GM19372 (cell line): ENCODE results near the gene MUC13.

Experiments used
- ATAC-seq: cut with Tn5 transposase; IDR thresholded peaks from one replicate; pipeline ENCODE4 v1.9.1; 2021; ENCODE audit warnings: mild to moderate bottlenecking, low read depth, moderate library complexity; ENCODE audit not compliant: unreplicated experiment

MUC13 gene

DNA sequence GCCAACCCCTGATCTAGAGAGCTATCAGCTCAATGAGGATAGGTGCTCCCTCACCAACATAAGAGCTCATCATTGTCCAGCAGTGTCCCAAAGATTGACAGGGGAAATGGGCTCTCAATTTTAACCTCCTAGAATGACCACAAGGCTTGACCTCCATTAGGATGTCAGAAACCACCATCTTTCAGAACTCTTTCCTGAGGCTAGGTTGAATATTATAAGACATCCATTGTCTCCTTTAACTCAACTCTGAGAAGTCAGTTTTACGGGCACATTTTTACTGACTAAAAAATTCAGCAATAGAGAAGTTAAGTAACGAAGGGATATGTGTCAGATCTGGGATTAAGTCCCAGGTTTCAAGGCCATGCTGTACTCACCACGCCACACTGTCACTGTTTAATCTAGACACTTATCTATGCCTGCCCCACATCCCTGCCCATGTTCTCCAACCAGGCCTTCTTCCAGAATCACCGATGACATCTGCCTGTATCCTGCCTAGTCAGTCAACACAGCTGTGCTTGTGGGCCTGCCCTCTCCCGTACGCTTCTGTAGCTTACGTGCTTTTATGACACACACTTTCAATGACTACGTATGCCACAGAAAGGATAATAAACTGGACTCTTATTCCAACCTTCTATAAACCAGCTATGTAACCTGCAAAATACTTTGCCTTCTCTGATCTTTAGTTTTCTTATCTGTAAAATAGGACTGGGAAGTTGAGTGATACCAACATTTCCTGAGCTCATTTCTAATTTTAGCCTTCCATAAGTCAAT is 17.1 kb upstream of the MUC13 start:
- no peak for ATAC-seq

DNA sequence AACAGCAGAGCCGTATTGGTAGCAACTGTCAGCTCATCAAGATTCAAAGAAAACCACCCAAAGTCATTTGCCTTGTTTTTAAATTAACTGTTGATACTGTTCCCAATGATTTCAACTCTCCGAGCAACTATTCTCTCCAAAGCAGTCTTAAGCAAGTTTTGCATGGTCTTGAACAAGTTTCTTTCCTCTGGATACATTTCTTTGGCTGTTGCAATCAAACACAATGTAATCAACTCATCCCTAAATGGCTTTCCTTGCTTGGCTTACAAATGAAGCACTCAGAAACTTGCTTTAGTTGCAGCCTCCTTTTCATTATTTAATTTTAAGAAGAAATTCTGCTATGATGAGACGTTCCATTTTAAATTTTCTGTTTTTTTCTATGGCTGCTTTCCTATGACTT is 15.5 kb upstream of the MUC13 start:
- ATAC-seq: no peak

DNA sequence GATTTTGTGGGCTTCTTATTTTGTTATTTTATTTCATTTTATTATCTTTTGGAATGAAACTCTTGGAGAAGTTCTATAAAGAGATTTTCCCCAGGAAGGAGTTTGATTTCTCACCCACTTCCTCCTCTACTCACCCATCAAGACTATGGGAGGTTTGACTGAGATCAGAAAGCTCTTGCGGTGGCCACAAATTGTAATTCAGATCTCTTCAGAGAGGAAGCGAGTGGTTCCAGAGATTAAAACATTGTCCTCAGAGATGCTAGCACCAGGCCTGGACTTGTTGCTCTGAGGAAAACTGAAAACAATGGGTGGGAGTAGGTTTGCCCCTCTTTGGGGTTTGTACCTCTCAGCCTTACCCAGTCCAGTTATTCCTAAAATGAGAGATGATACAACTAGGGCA is 8.1 kb upstream of the MUC13 start:
- ATAC-seq: no peak

DNA sequence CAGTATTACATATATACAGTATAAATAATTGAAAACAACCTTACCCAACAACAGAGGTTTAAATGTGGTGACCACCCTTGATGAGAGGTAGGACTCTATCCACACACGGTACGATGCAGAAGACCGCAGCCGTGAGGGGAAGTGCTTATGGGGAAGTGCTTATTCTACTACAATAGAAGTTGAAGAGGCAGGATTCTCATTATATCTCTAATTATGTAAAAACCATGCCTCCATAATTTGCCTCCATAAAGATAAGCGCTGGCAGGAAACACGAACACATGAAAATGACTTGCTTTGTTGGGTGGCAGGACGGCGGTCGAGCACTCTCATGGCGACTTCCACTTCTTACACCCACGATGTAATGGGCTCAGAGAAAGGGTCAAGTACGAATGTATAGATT is 7.2 kb upstream of the MUC13 start:
- ATAC-seq: no peak

DNA sequence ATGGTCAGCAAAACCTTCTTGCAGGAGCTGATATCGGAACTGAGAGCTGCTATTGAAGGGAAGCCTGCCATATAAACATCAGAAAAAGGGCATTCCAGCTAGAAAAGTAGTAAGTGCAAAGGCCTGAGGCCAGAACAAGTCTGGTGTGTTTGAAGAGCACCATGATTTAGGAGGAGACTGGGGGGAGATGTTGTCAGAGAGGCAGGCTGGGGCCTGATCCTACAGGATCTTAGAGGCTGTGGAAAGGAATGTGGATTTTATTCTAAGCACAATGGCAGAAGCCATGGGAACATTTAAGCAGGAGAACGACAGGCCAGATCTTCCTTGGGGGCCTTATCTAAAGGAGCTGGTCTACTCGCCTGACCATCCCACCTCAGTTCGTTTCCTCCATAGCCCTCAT is 5.1 kb upstream of the MUC13 start:
- ATAC-seq: no peak

DNA sequence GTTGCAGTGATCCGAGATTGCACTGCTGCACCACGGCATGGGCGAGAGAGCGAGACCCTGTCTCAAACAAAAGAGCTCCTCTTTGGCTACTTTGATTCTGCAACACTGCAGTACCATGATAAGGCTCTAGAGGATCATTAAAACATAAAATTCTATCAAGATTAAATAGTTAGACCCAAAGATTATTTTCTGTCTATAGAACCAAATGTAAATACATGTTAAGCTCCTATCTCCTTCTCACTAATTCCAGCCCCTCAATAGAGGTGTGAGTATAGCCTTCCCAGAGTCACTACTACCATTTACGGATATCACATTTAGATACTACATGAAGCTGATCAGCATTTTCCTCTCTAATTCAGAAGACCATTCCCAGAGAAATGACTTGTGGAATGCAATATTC is 4.3 kb upstream of the MUC13 start:
- no peak for ATAC-seq

DNA sequence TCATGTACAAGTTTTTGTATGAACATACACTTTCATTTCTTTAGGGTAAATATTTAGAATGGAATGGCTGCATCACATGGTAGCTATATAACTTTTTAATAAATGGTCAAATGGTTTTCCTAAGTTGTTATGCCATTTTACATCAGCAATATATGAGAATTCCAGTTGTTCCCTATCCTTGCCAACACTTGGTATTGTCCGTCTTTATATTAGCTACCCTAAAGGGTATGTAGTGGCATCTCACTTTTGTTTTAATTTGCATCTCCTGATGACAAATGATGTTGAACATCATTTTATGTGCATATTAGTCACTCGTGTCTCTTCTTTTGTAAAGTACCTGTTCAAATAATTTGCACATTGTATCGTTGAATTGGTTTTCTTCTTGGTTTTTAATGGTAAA is 2.5 kb upstream of the MUC13 start:
- ATAC-seq: no peak

DNA sequence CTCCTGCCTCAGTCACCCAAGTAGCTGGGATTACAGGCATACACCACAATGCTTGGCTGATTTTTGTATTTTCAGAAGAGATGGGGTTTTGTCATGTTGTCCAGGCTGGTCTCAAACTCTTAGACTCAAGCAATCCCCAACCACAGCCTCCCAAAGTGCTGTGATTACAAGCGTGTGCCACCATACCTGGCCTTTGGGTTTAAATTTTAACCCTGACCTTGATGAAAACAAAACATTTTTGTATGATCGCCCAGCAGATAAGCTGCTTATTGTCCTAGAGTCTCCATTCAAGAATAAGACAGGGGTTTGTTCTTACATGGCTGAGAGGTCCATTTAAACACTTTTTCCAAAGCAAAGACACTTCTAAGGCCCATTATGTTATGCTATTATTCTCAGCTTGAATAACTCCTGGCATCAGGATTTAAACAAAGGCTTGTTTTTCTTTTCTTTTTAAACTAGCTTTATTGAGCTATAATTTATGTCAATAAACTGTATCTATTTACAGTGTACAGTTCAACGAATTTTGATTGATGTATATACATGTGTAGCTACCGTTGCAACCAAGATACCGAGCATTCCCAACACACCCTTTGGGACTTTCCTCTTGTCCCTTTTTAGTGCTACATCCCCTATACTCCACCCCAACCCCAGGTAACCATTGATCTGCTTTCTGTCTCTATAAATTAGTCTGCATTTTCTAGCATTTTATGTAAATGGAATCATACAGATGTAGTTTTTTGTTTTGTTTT is 1.4 kb upstream of the MUC13 start:
- no peak for ATAC-seq

DNA sequence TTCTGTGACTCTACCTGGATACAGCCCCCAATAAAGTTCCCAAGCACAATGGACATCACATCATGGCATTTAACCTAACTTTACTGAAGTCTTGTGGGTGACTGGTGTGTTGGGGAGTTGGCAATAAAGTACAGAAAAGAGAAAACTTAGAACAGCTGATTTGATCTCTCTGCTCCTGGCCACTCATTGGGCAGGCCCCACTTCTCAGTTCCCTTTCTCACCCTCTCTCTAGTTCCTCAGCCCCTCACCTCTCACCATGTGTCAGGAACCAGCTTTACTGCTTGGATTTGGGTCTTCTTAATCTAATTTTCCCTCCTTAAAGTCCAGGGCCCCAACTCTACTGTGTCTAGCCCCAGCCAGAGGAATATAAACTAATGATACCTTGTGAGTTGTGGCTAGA is 713 bp upstream of the MUC13 start:
- ATAC-seq: no peak

DNA sequence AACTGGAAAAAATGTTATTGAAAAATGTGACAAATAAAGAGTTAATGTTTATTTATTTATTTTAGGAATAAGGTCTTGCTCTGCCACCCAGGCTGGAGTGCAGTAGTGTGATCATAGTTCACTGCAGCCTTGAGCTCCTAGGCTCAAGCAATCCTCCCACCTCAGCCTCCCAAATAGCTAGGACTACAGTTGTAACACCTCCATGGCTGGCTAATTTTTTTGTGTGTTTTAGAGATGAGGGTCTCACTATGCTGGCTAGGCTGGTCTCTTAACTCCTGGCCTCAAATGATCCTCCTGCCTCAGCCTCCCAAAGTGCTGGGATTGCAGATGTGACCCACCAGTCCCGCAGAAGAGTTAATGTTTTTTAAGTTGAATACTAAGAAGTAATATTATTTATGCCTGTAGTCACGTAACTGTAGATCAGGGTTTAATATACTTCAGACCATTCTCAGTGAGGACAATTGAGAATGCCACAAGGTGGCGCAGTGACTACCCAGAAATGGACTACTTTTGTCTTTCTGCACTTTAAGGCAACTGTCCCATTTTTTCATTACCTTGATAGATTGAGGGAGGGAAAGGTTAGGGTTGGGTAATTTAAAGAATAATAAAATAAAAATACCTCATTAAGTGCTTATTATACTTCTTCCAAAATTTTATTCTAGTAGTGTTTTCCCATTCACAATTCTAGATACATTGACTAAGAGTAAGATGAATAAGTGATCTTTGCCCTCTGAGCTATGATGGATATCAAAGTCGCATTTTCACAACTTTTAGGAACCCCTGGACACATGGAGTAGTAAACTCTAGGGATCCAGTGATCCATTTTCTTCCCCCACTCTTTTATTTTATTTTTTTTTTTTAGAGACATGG is 6.0 kb downstream of the MUC13 start:
- no peak for ATAC-seq

DNA sequence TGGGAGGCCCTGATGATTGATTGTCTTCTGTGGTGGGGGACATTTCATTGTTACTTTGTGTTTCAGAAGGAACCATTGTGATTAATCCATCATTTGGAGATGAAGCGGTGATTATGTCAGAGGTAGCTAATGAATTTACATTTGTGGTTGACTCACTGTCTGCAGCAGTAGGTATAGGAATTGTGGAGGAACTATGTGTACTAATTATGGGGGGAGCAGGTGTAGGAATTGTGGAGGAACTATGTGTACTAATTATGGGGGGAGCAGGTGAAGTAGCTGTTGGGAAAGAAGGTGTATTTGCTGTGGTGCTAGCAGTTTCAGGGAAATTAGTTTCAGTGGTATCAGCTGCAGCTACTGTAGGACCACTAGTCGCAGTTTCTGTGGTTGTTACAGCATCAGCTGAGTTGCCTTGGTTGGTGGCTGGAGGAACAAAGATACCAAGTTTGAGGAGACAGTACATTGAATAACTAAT is 6.9 kb downstream of the MUC13 start:
- ATAC-seq: no peak

DNA sequence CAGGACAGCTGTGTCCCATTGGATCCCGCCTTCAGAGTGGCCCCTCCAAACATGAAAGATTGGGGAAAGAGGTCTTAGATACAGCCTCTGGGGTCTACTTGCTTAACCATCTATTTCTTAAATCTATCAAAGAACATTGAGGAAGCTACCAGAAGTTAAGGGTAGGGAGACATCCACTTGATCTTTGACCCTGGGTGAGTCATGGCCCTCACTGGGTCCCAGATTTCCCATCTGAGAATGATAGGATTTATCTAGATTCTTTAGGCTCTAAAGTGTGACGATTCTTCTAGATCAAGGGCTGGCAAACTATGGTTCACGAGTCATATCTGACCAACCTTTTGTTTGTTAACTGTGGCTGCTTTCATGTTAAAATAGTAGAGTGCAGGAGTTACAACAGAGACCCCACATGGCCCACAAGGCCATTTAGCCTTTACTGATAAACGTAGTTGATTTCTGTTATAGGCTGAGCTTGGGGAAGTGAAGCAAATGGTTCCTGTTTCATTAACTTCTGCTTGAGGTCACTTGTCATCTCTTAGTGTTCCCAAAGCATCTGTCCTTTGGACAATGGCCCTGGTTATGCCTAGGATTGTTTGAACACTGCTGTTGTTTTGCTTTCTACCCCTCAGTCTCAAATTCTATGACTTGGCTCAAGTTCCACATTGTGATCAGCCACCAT is 8.0 kb downstream of the MUC13 start:
- ATAC-seq: no peak

DNA sequence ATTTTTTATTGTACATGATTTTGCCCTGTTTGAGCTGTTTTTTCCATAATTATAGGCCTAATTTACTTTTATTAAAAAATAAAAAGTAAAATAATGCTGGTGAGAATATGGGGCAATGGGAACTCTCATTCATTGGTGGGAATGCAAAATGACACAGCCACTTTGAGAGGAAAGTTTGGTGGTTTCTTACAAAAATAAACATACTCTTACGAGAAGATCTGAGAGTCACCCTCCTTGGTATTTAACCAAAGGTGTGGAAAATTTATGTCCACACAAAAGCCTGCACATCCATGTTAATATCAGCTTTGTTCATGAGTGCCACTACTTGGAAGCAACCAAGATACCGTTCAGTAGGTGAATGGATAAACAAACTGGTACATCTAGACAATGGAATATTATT is 9.8 kb downstream of the MUC13 start:
- no peak for ATAC-seq

DNA sequence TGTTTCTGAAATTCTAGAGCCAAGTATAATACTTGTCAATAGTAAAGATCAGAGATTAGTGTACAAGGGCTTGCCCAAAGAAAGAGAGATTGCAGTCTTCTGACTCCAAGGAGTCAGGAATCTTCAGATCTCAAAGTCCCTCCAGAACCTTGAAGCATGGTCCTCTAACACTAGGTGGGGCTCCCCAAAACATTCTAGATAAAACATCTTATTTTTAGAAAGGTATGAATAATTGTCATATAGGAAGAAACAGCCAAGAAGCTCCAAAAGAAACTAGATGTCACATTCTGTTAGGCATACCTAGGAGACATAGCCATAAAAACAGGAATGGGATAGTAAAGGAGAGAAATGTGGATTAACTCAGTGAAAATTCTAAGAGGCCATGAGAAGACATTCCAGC is 10.7 kb downstream of the MUC13 start:
- no peak for ATAC-seq

DNA sequence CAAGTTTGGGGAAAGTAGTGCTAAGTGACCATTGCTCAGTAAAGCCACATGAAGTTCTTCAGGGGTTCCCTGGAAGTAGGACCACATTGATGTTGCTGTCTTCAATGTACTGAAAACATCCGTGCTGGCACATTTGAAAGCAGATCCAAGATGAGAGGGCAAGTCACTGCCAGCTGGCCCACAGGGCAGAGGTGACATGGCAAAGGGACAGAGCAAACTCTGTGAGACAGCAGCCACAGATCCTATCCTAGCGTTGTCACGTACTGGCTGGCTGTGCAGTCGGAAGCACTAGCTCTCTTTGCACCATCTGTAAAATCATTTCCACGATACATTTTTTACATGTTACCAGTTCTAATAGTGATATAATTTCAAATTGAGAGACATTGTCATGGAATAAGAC is 13.8 kb downstream of the MUC13 start:
- ATAC-seq: no peak

DNA sequence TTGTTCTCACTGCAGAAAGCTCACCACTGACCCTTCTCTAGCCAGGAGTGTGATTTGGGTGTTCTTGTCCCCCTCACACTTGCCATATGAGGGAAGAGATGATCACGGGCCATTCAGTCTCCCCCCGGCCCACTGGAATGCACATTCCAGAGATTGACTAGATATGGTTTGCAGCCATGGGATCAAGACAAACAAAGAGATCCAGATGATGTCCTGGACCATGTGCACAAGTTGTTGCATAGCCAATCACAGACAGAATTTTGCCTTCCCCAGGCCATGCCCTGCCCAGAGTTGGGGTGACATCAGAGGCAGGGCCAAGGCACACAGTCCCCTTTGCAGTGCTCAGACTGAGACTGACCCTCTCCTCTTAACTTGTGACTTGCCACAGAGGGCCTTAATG is 14.8 kb downstream of the MUC13 start:
- ATAC-seq: no peak

DNA sequence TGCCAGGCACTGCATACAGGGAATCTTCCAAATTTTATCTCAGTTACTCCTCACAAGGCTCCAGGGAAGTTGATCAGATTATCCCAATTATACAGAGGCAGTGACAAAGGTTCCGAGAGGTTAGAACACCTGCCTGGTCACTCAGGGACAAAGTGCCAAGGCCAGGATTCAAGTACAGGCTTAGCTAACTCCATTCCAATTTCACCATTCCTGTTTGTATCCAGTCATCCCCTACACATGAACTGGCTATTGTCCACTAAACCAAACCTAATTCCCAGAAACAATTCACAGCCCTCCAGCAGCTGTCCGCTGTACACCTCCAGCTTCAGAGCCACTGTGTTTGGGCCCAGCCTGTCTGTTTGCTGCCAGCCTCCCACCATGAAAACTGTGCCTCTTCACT is 16.0 kb downstream of the MUC13 start:
- ATAC-seq: no peak

DNA sequence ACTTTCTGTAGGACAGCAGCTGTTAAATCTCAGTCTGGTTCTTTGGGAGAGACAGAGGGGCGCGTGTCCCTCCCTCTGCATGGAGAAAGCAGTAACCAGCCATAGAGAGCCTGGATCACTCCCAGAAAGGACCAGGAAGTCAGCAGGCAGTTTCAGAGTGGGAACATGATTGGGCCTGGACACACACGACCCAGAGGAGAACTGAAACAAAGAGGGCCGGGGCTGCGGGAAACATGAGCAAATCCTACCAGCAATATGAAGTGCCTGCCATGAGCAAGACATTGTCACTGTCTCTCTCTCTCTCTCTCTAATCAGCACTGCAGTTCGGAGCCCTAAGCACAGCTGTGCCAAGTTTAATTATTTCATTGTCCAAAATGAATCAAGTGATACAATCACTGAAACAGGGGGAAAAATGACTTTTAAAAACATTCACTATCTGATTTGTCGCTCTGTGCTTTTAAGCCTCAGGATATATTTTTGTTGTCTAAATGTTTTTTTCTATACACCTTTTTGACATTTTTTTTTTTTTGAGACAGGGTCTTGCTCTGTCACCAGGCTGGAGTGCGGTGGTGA is 17.6 kb downstream of the MUC13 start:
- ATAC-seq: no peak

DNA sequence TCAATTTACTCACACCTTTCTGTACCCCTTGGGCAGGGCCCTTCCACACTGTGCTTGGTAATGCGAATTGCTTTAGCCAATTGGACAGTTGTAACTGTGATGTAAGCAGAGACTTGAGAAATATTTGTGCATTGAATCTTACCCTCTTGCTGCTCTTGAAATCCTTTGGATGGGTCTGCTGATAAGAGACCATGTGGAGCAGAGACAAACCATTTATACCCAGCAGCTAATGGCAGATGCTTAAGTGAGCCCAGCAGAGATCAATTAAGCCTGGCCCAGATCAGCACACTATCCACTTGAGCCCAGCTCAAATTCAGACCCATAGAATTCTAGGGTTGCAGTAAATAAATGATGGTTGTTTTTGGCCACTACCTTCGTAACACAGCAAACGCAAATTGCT is 19.3 kb downstream of the MUC13 start:
- no peak for ATAC-seq

DNA sequence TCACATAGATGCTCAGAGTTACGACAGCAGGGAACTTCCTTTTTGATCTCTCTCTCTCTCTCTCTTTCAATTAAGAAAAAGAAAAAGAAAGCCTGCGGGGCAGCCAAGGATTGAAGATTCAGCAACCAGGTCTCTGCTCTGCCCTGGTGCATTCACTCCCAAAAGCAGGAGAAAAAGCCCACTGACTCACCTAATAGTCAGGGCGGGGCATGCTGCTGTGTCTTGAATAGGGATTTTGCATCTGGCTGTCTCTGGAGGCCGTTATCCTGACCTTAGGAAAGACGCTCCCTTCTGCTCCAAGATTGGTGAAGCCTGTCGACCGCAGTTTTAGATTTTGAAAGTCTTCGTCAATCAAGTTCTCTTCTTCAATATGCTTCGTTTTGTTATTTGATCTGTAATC is 26.6 kb downstream of the MUC13 start:
- no peak for ATAC-seq
